DMS 273 treated with DMSO at 0.1 percent for 48 hours (cell line): ENCODE measurements around the gene ALPK3.

Experiments
- DNase-seq: peaks from one replicate; lab custom pipeline; 2025; lab: John Stamatoyannopoulos, UW

Gene ALPK3

GRCh38 chr15:84824260-84825007 is 7.3 kb downstream of the ALPK3 start:
- no peak for DNase-seq

DNA sequence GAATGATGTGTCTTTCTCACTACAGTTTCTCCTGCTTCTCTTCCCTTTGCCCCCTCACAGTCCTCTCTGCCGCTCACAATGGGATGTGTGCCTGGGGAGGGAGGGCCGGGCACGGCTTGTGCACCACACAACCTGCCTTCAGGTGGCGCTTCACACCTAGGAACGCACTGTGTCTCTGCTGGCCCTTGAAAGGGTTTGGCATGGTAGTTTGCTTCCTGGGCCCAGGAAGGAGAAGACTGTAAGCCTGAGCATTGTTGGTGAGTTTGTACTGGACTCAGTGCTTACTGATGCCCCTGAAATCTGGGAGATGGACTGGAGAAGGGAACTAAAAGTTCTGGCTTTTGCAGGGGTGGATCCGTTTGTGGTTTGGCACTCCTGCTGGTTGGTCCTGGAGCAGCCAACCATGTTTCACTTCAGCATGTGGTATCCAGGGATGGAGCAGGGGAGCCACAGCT is 9.2 kb downstream of the ALPK3 start:
- no peak for DNase-seq

GRCh38 chr15:84827246-84827645 is 10.1 kb downstream of the ALPK3 start:
- no peak for DNase-seq

DNA sequence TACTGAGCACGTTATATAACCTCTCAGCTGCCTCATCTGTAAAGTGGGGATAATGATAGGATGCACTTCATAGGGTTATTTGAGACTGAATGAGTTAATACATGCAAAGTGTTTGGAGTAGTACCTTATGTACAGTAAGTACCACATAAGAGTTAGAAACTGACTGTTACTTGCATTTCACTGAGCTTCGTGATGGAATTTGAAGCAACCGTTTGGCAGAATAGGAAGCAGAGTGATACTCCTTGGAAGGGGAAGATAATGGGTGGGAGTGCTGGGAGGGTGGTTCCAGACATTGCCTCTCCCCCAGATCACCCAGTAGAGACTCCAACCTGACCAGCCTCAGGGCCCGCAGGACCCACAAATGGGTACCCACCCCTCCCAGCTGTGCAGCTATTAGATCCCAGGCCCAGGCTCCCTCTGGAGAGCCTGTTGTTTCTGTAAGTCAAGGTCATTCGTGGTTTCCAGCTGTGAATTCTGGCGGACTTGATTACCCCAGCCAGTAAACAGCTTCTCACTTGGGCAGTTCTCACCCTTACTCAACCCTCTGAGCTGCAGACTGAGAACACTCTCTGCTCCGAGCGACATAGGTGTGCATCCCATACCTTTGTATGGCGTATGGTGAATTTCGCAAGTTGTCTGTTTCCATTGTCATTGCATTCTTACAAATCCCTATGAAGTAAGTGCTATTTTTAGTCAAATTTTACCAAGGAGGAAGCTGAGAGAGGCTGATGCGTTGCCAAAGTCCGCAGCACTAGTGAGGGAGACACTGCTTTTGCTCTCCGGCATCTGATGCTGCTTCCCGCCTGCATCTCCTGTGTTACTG is 11.1 kb downstream of the ALPK3 start:
- DNase-seq, result no peak

DNA sequence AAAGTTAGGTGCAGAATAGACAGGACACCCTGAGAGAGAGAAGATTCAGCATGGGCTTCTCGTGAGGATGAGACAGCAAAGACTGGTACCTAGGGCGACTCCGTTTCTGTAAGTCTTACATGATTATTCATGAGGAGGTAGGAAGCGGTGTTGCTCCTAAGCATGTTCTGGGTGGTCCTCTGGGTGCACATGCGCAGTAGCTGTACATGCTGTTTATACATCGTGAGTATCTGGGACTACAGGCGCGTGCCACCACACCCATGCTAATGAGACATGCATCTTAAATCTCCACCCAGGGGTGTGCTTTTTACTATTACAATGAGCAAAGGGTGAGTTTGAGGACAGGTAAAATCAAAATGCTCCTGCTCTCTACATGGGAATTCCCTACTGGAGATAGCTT is 12.3 kb downstream of the ALPK3 start:
- DNase-seq, result no peak

- DNase-seq, result no peak
Observed at GRCh38 chr15:84830036-84830435, 12.9 kb downstream of the ALPK3 start.

DNA sequence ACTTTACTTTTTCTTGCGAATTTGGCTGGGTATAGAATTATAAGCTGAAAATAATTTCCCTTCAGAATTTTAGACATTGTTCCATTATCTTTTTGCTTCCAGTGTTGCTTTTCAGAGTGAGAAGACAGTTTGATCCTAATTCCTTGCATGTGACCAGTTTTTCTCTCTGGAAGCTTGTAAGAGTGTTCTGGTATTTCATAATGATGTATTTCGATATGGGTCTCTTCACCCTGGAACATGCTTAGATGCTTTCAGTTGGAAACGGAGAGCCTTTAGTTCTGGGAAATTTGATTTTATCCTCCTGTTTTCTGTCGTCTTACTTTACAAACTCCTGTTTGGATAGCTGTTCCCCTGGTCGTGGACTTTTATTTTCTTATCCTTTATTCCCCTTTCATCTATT is 13.9 kb downstream of the ALPK3 start:
- no peak for DNase-seq

- no peak for DNase-seq
Observed at GRCh38 chr15:84831613-84832012, 14.5 kb downstream of the ALPK3 start.

GRCh38 chr15:84832448-84833040 is 15.4 kb downstream of the ALPK3 start:
- DNase-seq, result no peak

GRCh38 chr15:84833447-84834228 is 16.5 kb downstream of the ALPK3 start:
- DNase-seq, result no peak

- no peak for DNase-seq
Observed at GRCh38 chr15:84834229-84834955, 17.2 kb downstream of the ALPK3 start.

DNA sequence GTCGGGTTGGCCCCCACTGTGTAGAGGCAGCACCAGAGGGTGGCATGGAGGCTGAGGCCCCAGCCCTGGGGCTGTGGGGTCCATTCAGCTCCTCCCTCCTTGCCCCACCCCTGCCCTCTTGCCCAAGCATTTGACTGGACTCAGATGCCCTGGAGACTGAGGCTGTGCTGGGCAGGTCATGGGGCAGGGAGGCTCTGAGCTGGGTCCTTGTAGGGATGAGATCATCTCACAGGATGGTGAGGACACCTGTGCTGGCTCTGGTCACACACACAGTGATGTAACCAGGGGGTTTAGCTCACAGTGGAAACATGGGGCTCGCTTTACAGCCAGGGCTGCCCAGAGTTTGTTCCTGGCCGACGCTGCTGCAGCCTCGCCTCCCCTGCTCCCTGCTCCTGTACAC is 17.8 kb downstream of the ALPK3 start:
- no peak for DNase-seq

GRCh38 chr15:84835661-84836337 is 18.6 kb downstream of the ALPK3 start:
- DNase-seq, result no peak

- no peak for DNase-seq
Observed at GRCh38 chr15:84836844-84837243, 19.7 kb downstream of the ALPK3 start.

DNA sequence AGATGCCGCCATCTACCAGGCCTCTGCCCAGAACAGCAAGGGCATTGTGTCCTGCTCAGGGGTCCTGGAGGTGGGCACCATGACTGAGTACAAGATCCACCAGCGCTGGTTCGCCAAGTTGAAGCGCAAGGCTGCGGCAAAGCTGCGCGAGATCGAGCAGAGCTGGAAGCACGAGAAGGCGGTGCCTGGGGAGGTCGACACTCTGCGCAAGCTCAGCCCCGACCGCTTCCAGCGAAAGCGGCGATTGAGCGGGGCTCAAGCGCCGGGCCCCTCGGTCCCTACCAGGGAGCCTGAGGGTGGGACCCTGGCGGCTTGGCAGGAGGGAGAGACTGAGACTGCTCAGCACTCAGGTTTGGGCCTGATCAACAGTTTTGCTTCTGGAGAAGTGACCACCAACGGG is 22.6 kb downstream of the ALPK3 start:
- no peak for DNase-seq

DNA sequence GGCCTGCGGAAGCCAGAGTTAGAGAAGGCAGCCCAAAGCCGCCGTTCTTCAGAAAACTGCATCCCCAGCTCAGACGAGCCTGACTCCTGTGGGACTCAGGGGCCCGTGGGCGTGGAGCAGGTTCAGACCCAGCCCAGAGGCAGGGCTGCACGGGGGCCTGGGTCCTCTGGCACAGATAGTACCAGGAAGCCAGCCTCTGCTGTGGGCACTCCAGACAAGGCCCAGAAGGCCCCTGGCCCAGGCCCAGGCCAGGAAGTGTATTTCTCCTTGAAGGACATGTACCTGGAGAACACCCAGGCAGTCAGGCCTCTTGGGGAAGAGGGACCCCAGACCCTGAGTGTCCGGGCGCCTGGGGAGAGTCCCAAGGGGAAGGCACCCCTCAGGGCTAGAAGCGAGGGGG is 23.1 kb downstream of the ALPK3 start:
- no peak for DNase-seq

- DNase-seq, result no peak
Observed at GRCh38 chr15:84840741-84841429, 23.7 kb downstream of the ALPK3 start.

GRCh38 chr15:84842781-84843180 is 25.6 kb downstream of the ALPK3 start:
- DNase-seq, result no peak

GRCh38 chr15:84844964-84845363 is 27.8 kb downstream of the ALPK3 start:
- DNase-seq, result no peak

DNA sequence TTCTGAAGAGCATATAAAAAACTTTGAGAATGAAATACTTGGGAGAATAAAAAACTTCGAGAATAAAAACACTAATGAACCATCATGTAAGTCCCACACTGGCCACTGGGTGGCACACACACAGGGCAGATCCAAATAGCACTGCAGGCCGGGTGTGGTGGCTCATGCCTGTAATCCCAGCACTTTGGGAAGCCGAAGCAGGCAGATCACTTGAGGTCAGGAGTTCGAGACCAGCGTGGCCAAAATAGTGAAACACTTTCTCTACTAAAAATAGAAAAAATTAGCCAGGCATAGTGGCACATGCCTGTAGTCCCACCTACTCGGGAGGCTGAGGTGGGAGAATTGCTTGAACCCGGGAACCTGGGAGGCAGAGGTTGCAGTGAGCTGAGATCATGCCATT is 28.5 kb downstream of the ALPK3 start:
- DNase-seq, result peak; percentile 3
